HepG2 (cell line): ENCODE data around the gene DAAM2. TPM values are rescaled to one million over a fixed set of nuclear protein-coding genes. Genes with fewer than 3 reads are reported as not detected.
A peak's percentile ranks its signal among the peaks of the same experiment; 100 is the strongest.

Experiments used
- ATAC-seq: fragments of 200-7000 bp; cut with Tn5 transposase; 3 replicates; pipeline ENCODE4 v1.9.1; 2020; ENCODE audit warnings: mild to moderate bottlenecking, moderate library complexity
- BruUV-seq: library from RNA; stranded (reverse); fragments of 400-500 nt; replicated peaks from 2 replicates; lab custom pipeline; 2021; lab: Mats Ljungman, UMichigan
- CTCF ChIA-PET: fragments of 300-600 bp; formaldehyde crosslinking; extraction: SDS; loops from one replicate; lab custom pipeline; 2021; ENCODE audit warnings: low total read pairs, inconsistent platforms, low intra/inter-chr PET ratio; lab: Yijun Ruan, JAX
- POLR2A ChIA-PET: fragments of 350-600 bp; sonication (Branson Sonifier 250); formaldehyde crosslinking; loops from one replicate; lab custom pipeline; 2020; ENCODE audit warnings: antibody characterized with exemption, inconsistent platforms; lab: Yijun Ruan, JAX
- DNase-seq: peaks from one replicate; pipeline ENCODE4 v3.0.0-alpha.2; 2015; ENCODE audit warnings: low spot score
- FAIRE-seq: peaks from 3 replicates; lab custom pipeline; 2011; peaks lifted over from hg19 to GRCh38; lab: Jason Lieb, UNC
- H2AFZ ChIP-seq: one replicate; pipeline ENCODE4 v1.6.1; 2011; ENCODE audit warnings: low read length, inconsistent platforms
- H3K27ac ChIP-seq: fragments of 300-600 bp; 3 replicates; pipeline ENCODE4 v1.8.0; 2011; ENCODE audit warnings: mixed run types, mild to moderate bottlenecking, mixed read lengths, low read length, inconsistent platforms; ENCODE audit not compliant: insufficient read depth; ENCODE audit errors: extremely low read length
- H3K27me3 ChIP-seq, 2 experiments: fragments of 200-600 bp in 1 of 2; 2 replicates in 1 of 2; 3 replicates in 1 of 2; pipeline versions ENCODE4 v1.6.0 to v1.8.0; 2011; ENCODE audit warnings: low read length in 2 of 2, mild to moderate bottlenecking in 2 of 2, moderate library complexity in 2 of 2, inconsistent platforms in 1 of 2; ENCODE audit not compliant: insufficient read depth in 2 of 2, control insufficient read depth in 1 of 2
- H3K36me3 ChIP-seq, 2 experiments: fragments of 200-600 bp in 1 of 2; replicated peaks in 1 of 2; 2 replicates in 1 of 2; 3 replicates in 1 of 2; pipeline versions ENCODE4 v1.5.1 to v1.8.0; 2011; ENCODE audit warnings: low read length in 2 of 2, inconsistent platforms in 1 of 2; ENCODE audit not compliant: insufficient read depth in 2 of 2, control insufficient read depth in 1 of 2
- H3K4me1 ChIP-seq: 2 replicates; pipeline ENCODE4 v1.5.1; 2012; ENCODE audit warnings: low read length, inconsistent platforms; ENCODE audit not compliant: insufficient read depth
- H3K4me2 ChIP-seq: 2 replicates; pipeline ENCODE4 v1.6.0; 2011; ENCODE audit warnings: low read depth, low read length, inconsistent platforms
- H3K4me3 ChIP-seq, 3 experiments: fragments of 200-600 bp in 1 of 3; sonication (generic), shearing (Covaris generic) in 1 of 3; replicated peaks in 1 of 3; 2 replicates each; pipeline ENCODE4 v1.5.1; 2011 to 2016; ENCODE audit warnings: low read length in 3 of 3, inconsistent platforms in 2 of 3, low read depth in 2 of 3, mild to moderate bottlenecking in 2 of 3, control low read depth in 1 of 3, mixed read lengths in 1 of 3; ENCODE audit not compliant: insufficient read depth in 1 of 3
- H3K79me2 ChIP-seq: one replicate; pipeline ENCODE4 v1.6.1; 2011; ENCODE audit warnings: low read length, inconsistent platforms; ENCODE audit not compliant: insufficient read depth
- H3K9ac ChIP-seq: 2 replicates; pipeline ENCODE4 v1.6.0; 2011; ENCODE audit warnings: mild to moderate bottlenecking, low read depth, low read length, inconsistent platforms; ENCODE audit not compliant: insufficient read depth
- H3K9me3 ChIP-seq: 2 replicates; pipeline ENCODE4 v1.5.1; 2012; ENCODE audit warnings: mild to moderate bottlenecking, low read length
- H4K20me1 ChIP-seq: 2 replicates; pipeline ENCODE4 v1.6.0; 2011; ENCODE audit warnings: inconsistent platforms, mild to moderate bottlenecking, low read length, moderate library complexity; ENCODE audit not compliant: insufficient read depth
- ATF1 ChIP-seq: IDR thresholded peaks from 2 replicates; pipeline ENCODE4 v1.6.1; 2016; ENCODE audit warnings: mild to moderate bottlenecking, control low read depth
- CTCF ChIP-seq: sonication (generic); formaldehyde crosslinking; IDR thresholded peaks from 2 replicates; pipeline ENCODE4 v1.5.0; 2020; ENCODE audit warnings: mild to moderate bottlenecking, missing genetic modification reagents, moderate library complexity
- FOXA3 ChIP-seq: IDR thresholded peaks from 2 replicates; pipeline ENCODE4 v1.6.1; 2016; ENCODE audit warnings: missing genetic modification reagents, missing compliant biosample characterization
- GTF2F1 ChIP-seq: fragments of 150-350 bp; IDR thresholded peaks from 2 replicates; pipeline ENCODE4 v1.6.1; 2014; ENCODE audit warnings: low read length
- IRF2 ChIP-seq: IDR thresholded peaks from 2 replicates; pipeline ENCODE4 v1.6.1; 2018; ENCODE audit warnings: missing genetic modification reagents, missing compliant biosample characterization
- NR1H2 ChIP-seq: sonication (generic); formaldehyde crosslinking; IDR thresholded peaks from 2 replicates; pipeline ENCODE4 v1.8.1; 2022; ENCODE audit warnings: low read depth, missing genetic modification reagents, borderline replicate concordance
- RAD21 ChIP-seq: fragments of 450-650 bp; formaldehyde crosslinking; IDR thresholded peaks from 2 replicates; pipeline ENCODE4 v1.5.0; 2020; ENCODE audit warnings: mild to moderate bottlenecking
- SIN3B ChIP-seq: fragments of 150-350 bp; IDR thresholded peaks from 2 replicates; pipeline ENCODE4 v1.6.1; 2014; ENCODE audit warnings: low read length
- SMC3 ChIP-seq: IDR thresholded peaks from 2 replicates; pipeline ENCODE4 v1.6.1; 2011; ENCODE audit warnings: low read length, improper control_type of control experiment
- SP140L ChIP-seq: sonication (generic); formaldehyde crosslinking; IDR thresholded peaks from 2 replicates; pipeline ENCODE4 v1.4.0; 2020; ENCODE audit warnings: missing genetic modification reagents, borderline replicate concordance
- SP4 ChIP-seq: sonication (generic); formaldehyde crosslinking; IDR thresholded peaks from 2 replicates; pipeline ENCODE4 v1.8.1; 2023; ENCODE audit warnings: mild to moderate bottlenecking, missing genetic modification reagents
- STAG1 ChIP-seq: sonication (generic); formaldehyde crosslinking; IDR thresholded peaks from 2 replicates; pipeline ENCODE4 v1.4.0; 2020; ENCODE audit warnings: missing genetic modification reagents
- TARDBP ChIP-seq: sonication (generic); formaldehyde crosslinking; IDR thresholded peaks from 2 replicates; pipeline ENCODE4 v1.8.0; 2022; ENCODE audit warnings: mild to moderate bottlenecking, missing genetic modification reagents
- XRCC5 ChIP-seq: fragments of 200-400 bp; formaldehyde crosslinking; optimal IDR thresholded peaks from 2 replicates; pipeline ENCODE3; 2017; ENCODE audit warnings: mild to moderate bottlenecking, low read length
- ZFP91 ChIP-seq: sonication (generic); formaldehyde crosslinking; IDR thresholded peaks from 2 replicates; pipeline ENCODE4 v1.9.0; 2022; ENCODE audit warnings: missing genetic modification reagents, mild to moderate bottlenecking, borderline replicate concordance
- ZNF10 ChIP-seq: sonication (generic); formaldehyde crosslinking; IDR thresholded peaks from 2 replicates; pipeline ENCODE4 v1.4.0; 2020; ENCODE audit warnings: mild to moderate bottlenecking, low read depth, missing genetic modification reagents, borderline replicate concordance
- ZNF564 ChIP-seq: sonication (generic); formaldehyde crosslinking; IDR thresholded peaks from 2 replicates; pipeline ENCODE4 v1.8.1; 2023; ENCODE audit warnings: mild to moderate bottlenecking, missing genetic modification reagents
- ZNF709 ChIP-seq: sonication (generic); formaldehyde crosslinking; IDR thresholded peaks from 2 replicates; pipeline ENCODE4 v1.5.0; 2020; ENCODE audit warnings: mild to moderate bottlenecking, missing genetic modification reagents
- ZNF713 ChIP-seq: sonication (generic); formaldehyde crosslinking; IDR thresholded peaks from 2 replicates; pipeline ENCODE4 v1.4.0; 2020; ENCODE audit warnings: mild to moderate bottlenecking, missing genetic modification reagents
- ZNF770 ChIP-seq: sonication (generic); formaldehyde crosslinking; IDR thresholded peaks from 2 replicates; pipeline ENCODE4 v1.5.0; 2020; ENCODE audit warnings: mild to moderate bottlenecking, missing genetic modification reagents
- ZSCAN22 ChIP-seq: sonication (generic); formaldehyde crosslinking; IDR thresholded peaks from 2 replicates; pipeline ENCODE4 v1.4.0; 2020; ENCODE audit warnings: mild to moderate bottlenecking, missing genetic modification reagents
- WGBS: methylation state at CpG from one replicate; pipeline ENCODE4 v1.1.6; 2017; ENCODE audit warnings: low lambda C conversion rate; 5-methylcytosine and 5-hydroxymethylcytosine counted together
- in situ Hi-C: cut with HindIII; loops from 2 replicates; pipeline ENCODE4 v1.10.0; 2017; ENCODE audit warnings: low pct_unique_long_range_greater_than_20kb; ENCODE audit not compliant: extremely low pct_ligation_motif_present
- intact Hi-C: fragments of 100-400 bp; cut with micrococcal nuclease; formaldehyde crosslinking; loops from one replicate; pipeline ENCODE4 v1.10.0; 2022; ENCODE audit not compliant: unreplicated experiment
- polyA plus RNA-seq, 8 experiments: library from polyadenylated mRNA; depleted of rRNA in 3 of 8; stranded (reverse) in 7 of 8; unstranded in 1 of 8; fragments of >200 nt; fragmentation: Illumina TruSeq in 4 of 8; extraction: Trizol in 4 of 8; gene quantifications; 2 replicates each; pipeline versions ENCODE4 v1.2.1 to v1.2.3, GENCODE V29; 2011 to 2016; ENCODE audit warnings: low read depth in 4 of 8, missing spikeins in 1 of 8, mixed read lengths in 1 of 8; ENCODE audit not compliant: insufficient read depth in 1 of 8
- total RNA-seq, 5 experiments: library from RNA; depleted of rRNA; stranded (reverse); fragments of >200 nt; fragmentation: Illumina TruSeq; extraction: Trizol; gene quantifications; 2 replicates each; pipeline ENCODE4 v1.2.3, GENCODE V29; 2016; ENCODE audit warnings: low read depth in 1 of 5

The DAAM2 gene
- total and polyA plus RNA-seq, 2 of the 13 experiments (the other 11 are each of a cell fraction or from before 2014, with no cell fraction given), result 0.01 TPM; not detected in 1

DNA sequence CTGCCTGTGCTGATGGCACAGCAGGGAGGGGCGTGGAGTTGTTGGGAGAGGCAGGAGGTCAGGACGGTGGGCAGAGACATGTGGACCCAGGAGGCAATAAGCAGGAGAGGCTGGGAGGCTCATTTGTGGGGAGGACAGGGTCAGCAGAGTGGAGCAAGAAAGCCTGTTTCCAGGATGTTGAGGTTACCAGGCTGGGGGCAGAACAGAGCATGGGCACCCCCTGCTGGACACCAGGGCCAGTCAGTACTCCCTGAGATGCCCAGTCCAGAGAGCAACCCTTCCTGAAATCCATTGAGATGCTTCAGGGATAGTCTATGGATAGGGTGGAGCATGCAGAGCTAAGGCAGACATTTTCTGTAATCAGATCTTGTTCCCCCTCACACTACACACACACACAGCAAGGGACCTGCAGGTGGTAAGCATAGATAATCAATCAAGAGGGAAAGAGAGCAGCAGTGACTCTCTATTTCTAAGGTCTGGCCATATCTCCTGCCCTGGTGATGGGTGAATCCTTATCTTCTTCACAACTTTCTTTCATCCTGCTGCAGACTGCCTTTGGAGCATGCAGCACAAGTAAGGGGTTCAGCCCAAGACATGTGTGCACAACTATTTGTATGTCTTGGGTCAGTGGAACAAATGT is 100.4 kb downstream of the DAAM2 start:
- DNase-seq, result peak; percentile 50
- intact Hi-C loops, result loop anchor here (1.0 kb wide), 4 partner anchors 27 to 544 kb away; no protein-coding TSS in a partner anchor
- no TSS peak for BruUV-seq

More for the DNA sequence above, 100.4 kb downstream of the DAAM2 start:
- no peak overlapping the region for H2AFZ ChIP-seq
- POLR2A ChIA-PET, result no interaction called here
- H3K27me3 ChIP-seq, result no peaks in the 10 kb centered on the region
- no peak overlapping the region for H3K27ac ChIP-seq
- no peaks in the 10 kb centered on the region for H3K79me2 ChIP-seq
- TF ChIP-seq FOXA3 (CRISPR knock-in tag) (no peak), RAD21 (CRISPR knock-in tag) (peak; percentile 85), CTCF (CRISPR knock-in tag) (peak; percentile 89), ZNF770 (CRISPR knock-in tag) (0 out of 2 replicates have a peak, but pooled peaks have one; percentile 24), ZFP91 (CRISPR knock-in tag) (0 out of 2 replicates have a peak, but pooled peaks have one; percentile 20), IRF2 (CRISPR knock-in tag) (0 out of 2 replicates have a peak, but pooled peaks have one; percentile 24), TARDBP (0 out of 2 replicates have a peak, but pooled peaks have one; percentile 23), NR1H2 (CRISPR knock-in tag) (no peak), ZNF713 (CRISPR knock-in tag) (no peak), GTF2F1 (no peak), ZNF564 (CRISPR knock-in tag) (no peak), ATF1 (CRISPR knock-in tag) (no peak), SP4 (CRISPR knock-in tag) (peak; percentile 18; the same call in 1 of the 2 replicates), SP140L (CRISPR knock-in tag) (no peak), ZNF10 (no peak), STAG1 (CRISPR knock-in tag) (peak; percentile 95), XRCC5 (peak; percentile 52), ZNF709 (no peak), SIN3B (0 out of 2 replicates have a peak, but pooled peaks have one; percentile 31), SMC3 (peak; percentile 98), ZSCAN22 (CRISPR knock-in tag) (no peak)
- CTCF ChIA-PET, result interaction anchor here (1.2 to 2.4 kb wide), 5 partner anchors 25 to 545 kb away, joined by 5 to 28 read pairs (median 19); no protein-coding TSS in a partner anchor
- H3K4me1 ChIP-seq, result peaks cover 7% of the 10 kb centered on the region
- FAIRE-seq (peak; percentile 73), ATAC-seq (peak; percentile 87)
- H3K4me3 ChIP-seq, result no peak overlapping the region
- in situ Hi-C loops, result no loop called here
- H3K4me2 ChIP-seq, result no peak overlapping the region
- WGBS, result 8% methylated on average over 2 of the region's 2 CpGs
- no peaks in the 10 kb centered on the region for H3K9me3 ChIP-seq
- H4K20me1 ChIP-seq, result no peaks in the 10 kb centered on the region
- H3K36me3 ChIP-seq, result no peaks in the 10 kb centered on the region
- H3K9ac ChIP-seq, result no peak overlapping the region
